ENCODE measurements around the gene PCSK5. TPM values are rescaled to one million over a fixed set of nuclear protein-coding genes. Genes with fewer than 3 reads are reported as not detected.
A peak's percentile ranks its signal among the peaks of the same experiment; 100 is the strongest.

Gene PCSK5
- total RNA-seq, 1 experiment from 2014 or later = 7.5 TPM

DNA sequence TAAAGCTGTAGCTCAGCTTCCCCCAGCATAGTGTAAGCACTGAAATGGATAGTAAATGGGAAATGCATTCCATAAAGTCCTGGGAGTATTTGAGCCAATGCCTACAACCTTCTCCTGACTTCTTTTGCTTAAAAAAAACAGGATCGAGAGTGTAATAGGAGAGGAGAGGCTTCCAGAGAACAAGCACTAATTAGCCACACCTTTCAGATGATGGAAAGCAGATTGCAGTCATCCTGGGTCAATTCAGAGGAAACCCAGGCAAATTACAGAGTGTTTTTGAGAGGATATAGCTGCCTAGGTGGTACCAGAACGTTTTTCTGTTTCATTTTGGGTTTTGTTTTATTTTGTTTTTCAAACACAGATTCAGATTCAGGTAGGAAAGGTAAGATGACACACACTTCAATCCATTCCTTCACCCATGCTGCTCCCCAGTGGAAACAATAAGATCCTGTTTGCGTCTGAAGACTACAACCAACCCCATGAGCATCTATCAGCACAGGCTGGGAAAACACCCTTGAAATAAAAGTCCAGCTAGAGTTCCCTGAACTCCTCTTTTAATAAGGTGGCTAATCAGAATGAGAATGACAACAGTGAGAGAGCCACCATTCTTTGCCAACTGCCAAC lies 408.2 kb downstream of the PCSK5 start:
- no peak overlapping the region for H3T11ph ChIP-seq (ENCODE audit: low read length)
- H2BK12ac ChIP-seq (ENCODE audit: insufficient read length, low read depth, low read length) = no peak overlapping the region
- H3K79me1 ChIP-seq (ENCODE audit: insufficient read depth, low read depth, low read length, poor library complexity, severe bottlenecking) = no peaks in the 10 kb centered on the region
- no peak overlapping the region for H3K56ac ChIP-seq (ENCODE audit: insufficient read length, low read depth, low read length)
- Mint-ChIP-seq H3K36me3 (ENCODE audit: insufficient read depth in 1 of 3, low read depth in 3 of 3) (no peaks in the 10 kb centered on the region), H3K4me3 (no peak overlapping the region), H3K27ac (peak overlapping the region in 1 of 3 experiments; percentile 19; a peak in 1 of 7 replicates), H3K9me3 (no peaks in the 10 kb centered on the region), H3K27me3 (ENCODE audit: low read depth) (no peaks in the 10 kb centered on the region), H3K4me1 (peaks cover 21 to 27% of the 10 kb centered on the region in 2 experiments)
- H2AK5ac ChIP-seq (ENCODE audit: insufficient read length, low read length) = no peak overlapping the region
- H3K79me2 ChIP-seq (ENCODE audit: insufficient read depth, low read length) = no peaks in the 10 kb centered on the region
- no peak overlapping the region for H2BK20ac ChIP-seq (ENCODE audit: low read depth, low read length, poor library complexity, severe bottlenecking)
- H3K4ac ChIP-seq (ENCODE audit: low read depth, low read length) = no peak overlapping the region
- TF ChIP-seq, protein P1, sequence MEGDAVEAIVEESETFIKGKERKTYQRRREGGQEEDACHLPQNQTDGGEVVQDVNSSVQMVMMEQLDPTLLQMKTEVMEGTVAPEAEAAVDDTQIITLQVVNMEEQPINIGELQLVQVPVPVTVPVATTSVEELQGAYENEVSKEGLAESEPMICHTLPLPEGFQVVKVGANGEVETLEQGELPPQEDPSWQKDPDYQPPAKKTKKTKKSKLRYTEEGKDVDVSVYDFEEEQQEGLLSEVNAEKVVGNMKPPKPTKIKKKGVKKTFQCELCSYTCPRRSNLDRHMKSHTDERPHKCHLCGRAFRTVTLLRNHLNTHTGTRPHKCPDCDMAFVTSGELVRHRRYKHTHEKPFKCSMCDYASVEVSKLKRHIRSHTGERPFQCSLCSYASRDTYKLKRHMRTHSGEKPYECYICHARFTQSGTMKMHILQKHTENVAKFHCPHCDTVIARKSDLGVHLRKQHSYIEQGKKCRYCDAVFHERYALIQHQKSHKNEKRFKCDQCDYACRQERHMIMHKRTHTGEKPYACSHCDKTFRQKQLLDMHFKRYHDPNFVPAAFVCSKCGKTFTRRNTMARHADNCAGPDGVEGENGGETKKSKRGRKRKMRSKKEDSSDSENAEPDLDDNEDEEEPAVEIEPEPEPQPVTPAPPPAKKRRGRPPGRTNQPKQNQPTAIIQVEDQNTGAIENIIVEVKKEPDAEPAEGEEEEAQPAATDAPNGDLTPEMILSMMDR (conservative IDR thresholded peaks at IDR 0.05) = peak; percentile 50; the same call in 2 of the 3 replicates
- no peak overlapping the region for H2BK5ac ChIP-seq (ENCODE audit: insufficient read length, low read length)
- no peaks in the 10 kb centered on the region for H3K27me3 ChIP-seq (ENCODE audit: insufficient read depth, low read length)
- H3K18ac ChIP-seq (ENCODE audit: insufficient read length, low read depth, low read length) = no peak overlapping the region
- H4K8ac ChIP-seq (replicated peaks; ENCODE audit: insufficient read length, low read depth, low read length) = no peak overlapping the region
- H2AFZ ChIP-seq (ENCODE audit: low read length) = no peak overlapping the region
- no peaks in the 10 kb centered on the region for H3K23me2 ChIP-seq (ENCODE audit: insufficient read length, low read depth, low read length, poor library complexity, severe bottlenecking)
- H3K4me2 ChIP-seq (ENCODE audit: insufficient read depth, insufficient read length, low read length) = no peak overlapping the region
- DNase-seq = no peak
- no peak overlapping the region for H2BK15ac ChIP-seq (ENCODE audit: low read depth, low read length)
- H3K9ac ChIP-seq (ENCODE audit: extremely low read depth, insufficient read length, low read length) = no peak overlapping the region
- no peaks in the 10 kb centered on the region for H4K20me1 ChIP-seq (ENCODE audit: control insufficient read depth, insufficient read depth, insufficient read length)
- no peak overlapping the region for H2BK120ac ChIP-seq (ENCODE audit: low read depth, low read length, poor library complexity, severe bottlenecking)
- no peak overlapping the region for H3K23ac ChIP-seq (ENCODE audit: insufficient read length, low read depth, low read length)
- no peaks in the 10 kb centered on the region for H3K4me1 ChIP-seq (ENCODE audit: insufficient read depth, low read length)
- no peak overlapping the region for H3K14ac ChIP-seq (ENCODE audit: insufficient read depth, low read length)
- H4K91ac ChIP-seq (ENCODE audit: insufficient read length, low read depth, low read length) = no peak overlapping the region
- H3K27ac ChIP-seq (ENCODE audit: insufficient read length, low read depth, low read length) = no peak overlapping the region
- H3K9me3 ChIP-seq (ENCODE audit: control insufficient read depth, low read depth, low read length) = no peaks in the 10 kb centered on the region
- no CpG with 5 or more reads among the region's 3 CpGs for WGBS (ENCODE audit: extremely low coverage, insufficient read length, low lambda C conversion rate)
- H4K5ac ChIP-seq (ENCODE audit: insufficient read length, low read depth, low read length) = no peak overlapping the region

Measured in H9 (cell line).